VCaP (cell line): Measurements from ENCODE around the gene KRT17.
"Not testable (repeated sequence)": the region's sequence is repeated elsewhere in the genome, so short reads cannot be mapped to it uniquely, and the experiment has no call there.

Experiments
- H3K27ac ChIP-seq: fragments of 450-650 bp; 2 replicates; pipeline ENCODE4 v1.5.1; 2017
- TF ChIP-seq, protein P1 (sequence below): fragments of 450-650 bp; conservative IDR thresholded peaks from 2 replicates; pipeline ENCODE4 v1.5.1; 2017; ENCODE audit warnings: mild to moderate bottlenecking, moderate library complexity

Gene KRT17

DNA sequence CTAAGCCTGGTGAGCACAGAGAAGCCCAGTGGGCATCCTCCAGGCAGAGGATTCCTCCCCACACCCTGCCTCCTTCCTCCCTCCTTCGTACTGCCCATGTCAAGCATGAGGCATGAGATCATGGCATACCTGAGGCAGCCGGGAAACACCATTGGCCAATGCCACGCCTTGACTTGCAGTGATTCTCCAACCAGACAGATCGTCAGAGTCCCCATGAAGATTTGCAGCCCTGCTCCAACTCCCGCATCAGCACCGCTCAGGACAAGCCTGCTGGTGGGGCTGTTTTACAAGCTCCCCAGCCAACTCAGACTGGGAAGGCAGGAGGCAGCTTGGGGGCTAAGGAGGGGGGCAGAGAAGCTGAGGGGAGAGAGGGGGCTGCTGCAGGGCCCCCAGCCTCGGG is 8.9 kb downstream of the KRT17 start:
- TF ChIP-seq, protein P1, sequence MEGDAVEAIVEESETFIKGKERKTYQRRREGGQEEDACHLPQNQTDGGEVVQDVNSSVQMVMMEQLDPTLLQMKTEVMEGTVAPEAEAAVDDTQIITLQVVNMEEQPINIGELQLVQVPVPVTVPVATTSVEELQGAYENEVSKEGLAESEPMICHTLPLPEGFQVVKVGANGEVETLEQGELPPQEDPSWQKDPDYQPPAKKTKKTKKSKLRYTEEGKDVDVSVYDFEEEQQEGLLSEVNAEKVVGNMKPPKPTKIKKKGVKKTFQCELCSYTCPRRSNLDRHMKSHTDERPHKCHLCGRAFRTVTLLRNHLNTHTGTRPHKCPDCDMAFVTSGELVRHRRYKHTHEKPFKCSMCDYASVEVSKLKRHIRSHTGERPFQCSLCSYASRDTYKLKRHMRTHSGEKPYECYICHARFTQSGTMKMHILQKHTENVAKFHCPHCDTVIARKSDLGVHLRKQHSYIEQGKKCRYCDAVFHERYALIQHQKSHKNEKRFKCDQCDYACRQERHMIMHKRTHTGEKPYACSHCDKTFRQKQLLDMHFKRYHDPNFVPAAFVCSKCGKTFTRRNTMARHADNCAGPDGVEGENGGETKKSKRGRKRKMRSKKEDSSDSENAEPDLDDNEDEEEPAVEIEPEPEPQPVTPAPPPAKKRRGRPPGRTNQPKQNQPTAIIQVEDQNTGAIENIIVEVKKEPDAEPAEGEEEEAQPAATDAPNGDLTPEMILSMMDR: no peak
- no peak overlapping the region for H3K27ac ChIP-seq

DNA sequence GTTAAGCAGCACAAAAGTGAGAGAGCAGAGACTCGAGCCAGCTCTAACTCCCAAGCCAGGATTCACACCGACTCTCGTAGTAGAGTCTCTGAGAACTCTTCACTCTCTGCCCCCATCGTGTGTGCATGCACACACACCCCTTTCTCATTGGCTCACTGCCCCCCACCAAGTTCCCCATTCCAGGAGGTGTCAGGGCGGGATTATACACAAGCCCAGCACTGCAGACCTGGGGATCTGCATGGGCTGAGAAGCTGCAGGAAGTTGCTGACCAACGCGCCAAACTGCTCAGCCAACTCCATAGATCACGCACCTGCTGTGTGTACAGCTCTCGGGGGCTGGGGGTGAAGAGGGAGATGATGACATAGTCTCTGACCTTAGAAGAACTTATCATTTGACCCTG is 9.6 kb downstream of the KRT17 start:
- H3K27ac ChIP-seq: not testable (repeated sequence)

DNA sequence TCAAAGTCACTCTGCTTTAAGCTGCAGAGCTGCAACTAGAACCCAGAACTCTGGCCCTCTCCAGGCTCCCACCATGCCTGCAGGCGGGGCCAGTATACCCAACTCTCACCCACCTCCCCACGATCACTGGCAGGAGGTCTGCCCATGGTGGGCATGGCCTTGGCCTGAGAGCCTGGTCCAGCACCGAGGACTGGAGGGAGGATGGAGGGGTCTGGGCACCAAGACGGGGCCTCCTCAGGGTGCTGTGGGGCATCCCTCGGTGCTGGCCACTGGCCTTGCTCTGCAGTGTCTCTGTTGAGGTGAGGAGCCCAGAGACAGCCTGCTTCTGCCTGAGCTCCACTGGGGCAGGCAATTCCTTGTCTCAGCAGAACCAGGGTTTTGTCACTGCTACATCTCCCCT is 10.3 kb downstream of the KRT17 start:
- no peak overlapping the region for H3K27ac ChIP-seq
- TF ChIP-seq, protein P1: no peak

DNA sequence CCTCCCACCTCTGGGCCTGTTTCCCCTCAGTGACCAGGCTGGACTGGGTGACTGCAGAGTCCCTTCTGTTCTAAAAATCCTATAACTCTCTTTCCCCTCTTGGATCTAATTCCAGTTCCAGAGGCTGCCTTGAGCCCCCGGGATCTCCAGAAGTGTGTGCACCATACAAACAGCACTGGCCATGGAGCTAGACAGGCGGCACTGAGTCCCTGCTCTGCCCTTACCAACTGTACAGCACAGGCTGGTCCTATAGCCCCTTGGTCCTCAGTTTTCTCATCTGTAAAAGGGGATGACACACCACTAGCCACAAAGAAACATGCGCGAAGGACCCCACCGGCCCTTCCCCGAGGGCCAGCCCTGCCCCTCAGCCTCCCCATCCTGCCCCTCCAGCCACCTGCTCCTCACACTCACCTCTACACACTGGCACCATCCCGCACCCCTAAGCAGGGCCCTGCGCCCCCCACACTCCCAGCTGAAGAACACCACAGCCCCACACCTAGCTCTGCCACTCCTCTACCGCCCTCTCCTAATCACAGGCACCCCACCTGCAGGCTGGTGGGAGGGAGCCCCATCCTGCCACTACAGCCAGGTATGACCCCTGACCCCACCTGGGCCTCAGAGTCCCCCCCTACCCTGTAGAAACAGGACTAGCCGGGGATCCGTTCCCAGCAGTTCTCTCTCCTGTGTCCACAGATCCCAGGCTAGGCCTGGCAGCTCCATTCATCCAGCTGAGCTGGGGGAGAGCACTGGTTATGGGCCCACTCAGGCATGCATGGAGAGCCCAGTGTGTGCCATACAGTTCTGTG is 10.9 kb downstream of the KRT17 start:
- no peak overlapping the region for H3K27ac ChIP-seq
- TF ChIP-seq, protein P1: no peak

DNA sequence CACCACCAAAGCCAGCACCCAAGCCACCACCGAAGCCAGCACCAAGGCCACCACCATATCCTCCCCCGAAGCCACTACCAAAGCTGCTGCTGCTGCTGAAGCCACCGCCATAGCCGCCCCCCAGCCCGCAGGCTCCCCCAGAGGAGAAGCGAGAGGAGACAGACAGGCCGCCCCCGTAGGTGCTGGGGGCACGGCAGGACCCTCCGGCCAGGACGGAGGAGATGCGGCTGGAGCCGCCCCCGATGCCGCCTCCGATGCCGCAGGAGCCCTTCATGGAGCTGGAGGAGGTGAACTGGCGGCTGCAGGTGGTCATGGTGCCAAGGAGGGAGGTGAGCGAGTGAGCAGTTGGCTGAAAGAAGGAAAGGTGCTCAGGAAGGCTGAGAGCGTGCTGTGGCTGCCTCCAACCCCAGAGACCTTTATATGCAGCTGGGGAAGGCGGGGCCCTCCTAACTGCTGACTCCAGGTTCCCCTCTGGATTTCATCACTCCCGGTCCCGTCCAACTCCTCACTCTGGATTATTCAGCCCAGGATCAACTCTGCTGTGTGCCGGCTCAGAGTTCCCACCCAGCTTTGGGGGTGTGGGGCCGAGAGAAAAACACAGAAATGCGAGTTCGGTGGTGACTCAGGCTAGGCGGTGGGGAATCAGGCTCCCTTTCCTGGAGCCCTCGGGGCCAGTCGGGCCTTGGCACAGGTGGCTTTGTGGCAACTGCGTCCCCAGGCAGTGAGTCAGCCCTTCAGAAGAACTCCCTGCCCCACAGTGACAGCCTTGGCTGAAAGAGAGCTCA is 11.8 kb downstream of the KRT17 start, which contains the start of gene KRT16:
KRT16 (minus strand) TSS at position 392 of the 785 bp plus-strand sequence; CDS start at position 313, 79 bp downstream.
- not testable (repeated sequence) for H3K27ac ChIP-seq

DNA sequence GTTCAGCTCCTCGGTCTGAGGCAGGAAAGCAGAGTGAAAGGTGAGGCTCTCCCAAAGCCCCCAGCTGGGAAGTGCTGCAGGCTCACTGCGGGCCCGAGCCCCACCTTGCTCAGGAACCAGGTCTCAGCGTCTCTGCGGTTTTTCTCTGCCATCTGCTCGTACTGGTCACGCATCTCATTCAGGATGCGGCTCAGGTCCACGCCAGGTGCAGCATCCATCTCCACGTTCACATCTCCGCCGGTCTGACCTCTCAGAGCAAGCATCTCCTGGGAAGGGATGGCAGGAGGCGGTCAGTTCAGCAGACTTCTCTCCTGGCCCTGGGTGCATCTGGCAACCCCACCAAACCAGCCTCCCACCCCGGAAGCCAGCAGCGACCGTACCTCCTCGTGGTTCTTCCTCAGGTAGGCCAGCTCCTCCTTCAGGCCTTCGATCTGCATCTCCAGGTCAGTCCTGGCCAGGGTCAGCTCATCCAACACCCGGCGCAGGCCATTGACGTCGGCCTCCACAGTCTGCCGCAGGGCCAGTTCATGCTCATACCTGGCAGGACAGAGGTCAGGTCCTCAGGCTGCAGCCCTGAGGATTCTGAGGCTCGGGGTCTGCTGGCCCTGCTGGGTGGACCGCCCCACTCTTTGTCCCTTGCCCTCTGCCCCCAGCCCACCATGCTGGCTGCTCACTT is 13.3 kb downstream of the KRT17 start:
- TF ChIP-seq, protein P1: no peak
- H3K27ac ChIP-seq: no peak overlapping the region

DNA sequence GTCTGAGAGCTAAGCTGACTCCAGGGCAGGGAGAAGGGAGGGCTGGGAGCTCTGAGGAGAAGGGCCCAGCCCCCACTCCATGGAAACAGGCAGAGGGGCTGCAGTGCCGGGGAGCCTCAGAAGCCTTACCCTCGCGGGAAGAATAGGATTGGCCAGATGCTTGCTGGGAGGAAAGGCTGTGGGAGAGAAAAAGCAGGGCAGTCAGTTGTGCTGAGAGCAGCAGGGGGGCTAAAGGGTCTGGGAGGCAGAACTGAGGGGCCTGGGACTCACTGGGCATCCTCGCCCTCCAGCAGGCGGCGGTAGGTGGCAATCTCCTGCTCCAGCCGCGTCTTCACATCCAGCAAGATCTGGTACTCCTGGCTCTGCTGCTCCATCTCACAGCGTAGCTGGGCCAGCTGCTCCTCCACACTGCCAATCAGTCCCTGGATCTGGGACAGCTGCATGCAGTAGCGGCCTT is 14.3 kb downstream of the KRT17 start:
- not testable (repeated sequence) for H3K27ac ChIP-seq

DNA sequence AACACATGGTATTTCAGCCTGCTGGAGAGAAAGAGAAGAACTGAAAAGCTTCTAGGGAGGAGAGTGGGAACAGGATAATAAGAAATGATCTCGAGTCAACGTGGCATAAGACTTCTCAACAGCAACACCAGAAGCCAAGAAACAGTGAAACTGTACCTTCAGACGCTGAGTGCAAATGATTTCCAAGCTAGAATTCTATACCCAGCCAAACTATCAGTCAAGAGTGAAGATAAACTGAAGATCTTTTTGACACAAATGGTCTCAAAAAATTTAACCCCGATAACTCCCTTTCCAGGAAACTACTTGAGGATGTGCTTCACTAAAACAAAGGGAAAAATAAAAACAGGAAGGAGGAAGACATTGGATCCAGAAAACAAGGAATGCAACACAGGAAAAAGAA is 17.4 kb downstream of the KRT17 start:
- not testable (repeated sequence) for H3K27ac ChIP-seq

DNA sequence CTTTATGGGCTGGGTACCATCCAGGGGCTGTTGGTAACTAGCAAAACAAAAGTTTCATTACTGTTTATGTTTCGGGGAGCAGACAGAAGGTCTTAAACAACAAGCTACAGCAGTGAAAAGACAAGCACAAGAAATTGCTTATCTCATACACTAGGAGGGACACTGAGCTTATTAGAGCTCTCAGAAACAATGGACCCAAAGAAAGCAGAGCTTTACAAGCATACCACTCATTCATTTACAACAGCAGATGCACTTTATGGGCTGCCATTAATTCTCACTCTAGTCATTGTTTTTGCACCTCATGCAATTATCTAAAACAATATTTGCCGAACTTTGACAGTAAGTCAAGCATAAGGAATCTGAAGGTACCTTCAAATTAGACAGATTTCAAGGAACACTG is 21.9 kb downstream of the KRT17 start:
- TF ChIP-seq, protein P1: no peak
- H3K27ac ChIP-seq: peak overlapping the region; percentile 99
